Activated CD4-positive, alpha-beta T cell treated with anti-CD3 and anti-CD28 coated beads for 36 hours (primary cell): Measurements from ENCODE around the gene CLIC5. TPM values are rescaled to one million over a fixed set of nuclear protein-coding genes. Genes with fewer than 3 reads are reported as not detected.

Source experiments
- ATAC-seq: fragments of 200-7000 bp; cut with Tn5 transposase; one replicate; pipeline ENCODE4 v1.10.0; 2021; ENCODE audit warnings: mild to moderate bottlenecking, moderate library complexity
- CTCF ChIA-PET: fragments of 350-600 bp; sonication (Branson Sonifier 250); formaldehyde crosslinking; loops from one replicate; lab custom pipeline; 2021; ENCODE audit warnings: antibody characterized with exemption; lab: Charles Lee
- POLR2A ChIA-PET: fragments of 350-600 bp; sonication (Branson Sonifier 250); formaldehyde crosslinking; loops from one replicate; lab custom pipeline; 2021; ENCODE audit warnings: antibody characterized with exemption, inconsistent platforms; lab: Charles Lee
- DNase-seq: peaks from one replicate; pipeline ENCODE4 v3.0.0-alpha.2; 2020
- H3K27ac Mint-ChIP-seq: one replicate; pipeline ENCODE4 v1.8.0; 2021; ENCODE audit warnings: mixed read lengths
- H3K27me3 Mint-ChIP-seq: one replicate; pipeline ENCODE4 v1.8.0; 2021; ENCODE audit warnings: mixed read lengths
- H3K36me3 Mint-ChIP-seq: one replicate; pipeline ENCODE4 v1.8.0; 2021; ENCODE audit warnings: low read depth, mixed read lengths
- H3K4me1 Mint-ChIP-seq: one replicate; pipeline ENCODE4 v1.8.0; 2021; ENCODE audit warnings: mixed read lengths
- H3K4me3 Mint-ChIP-seq: one replicate; pipeline ENCODE4 v1.8.0; 2021; ENCODE audit warnings: mild to moderate bottlenecking, moderate library complexity, mixed read lengths
- H3K9me3 Mint-ChIP-seq: one replicate; pipeline ENCODE4 v1.8.0; 2021; ENCODE audit warnings: low read depth, mixed read lengths
- intact Hi-C, 2 experiments: fragments of 100-400 bp; cut with DNase I in 1 of 2; cut with micrococcal nuclease in 1 of 2; formaldehyde crosslinking; loops; one replicate each; pipeline versions ENCODE4 v1.14.2 to v1.15.1; 2022 to 2024; cut with DNase I, micrococcal nuclease
- total RNA-seq, 2 experiments: library from RNA; stranded (reverse); gene quantifications; one replicate each; pipeline ENCODE4 v1.2.3, GENCODE V29; 2021

The CLIC5 gene
- total RNA-seq, 2 experiments from 2014 or later: 2.2 to 3.7 TPM

GRCh38 chr6:45836984-45837383, 178.7 kb downstream of the CLIC5 start:
- peak overlapping the region; percentile 53 for H3K27ac Mint-ChIP-seq
- no peaks in the 10 kb centered on the region for H3K27me3 Mint-ChIP-seq
- H3K4me3 Mint-ChIP-seq: no peak overlapping the region
- ATAC-seq (no peak), DNase-seq (no peak)
- intact Hi-C loops: no loop called here
- H3K36me3 Mint-ChIP-seq: no peaks in the 10 kb centered on the region
- H3K9me3 Mint-ChIP-seq: no peaks in the 10 kb centered on the region
- H3K4me1 Mint-ChIP-seq: peaks cover 39% of the 10 kb centered on the region
- ChIA-PET POLR2A (no interaction called here), CTCF (interaction anchor here (0.6 kb wide), 2 partner anchors 19 to 25 kb away, joined by 3 read pairs; no protein-coding TSS in a partner anchor)

- Mint-ChIP-seq H3K4me1 (peaks cover 44% of the 10 kb centered on the region), H3K27me3 (no peaks in the 10 kb centered on the region), H3K9me3 (no peaks in the 10 kb centered on the region), H3K36me3 (no peaks in the 10 kb centered on the region), H3K4me3 (no peak overlapping the region), H3K27ac (peak overlapping the region; percentile 74)
- intact Hi-C loops: no loop called here
- DNase-seq (no peak), ATAC-seq (no peak)
- POLR2A ChIA-PET: no interaction called here
- CTCF ChIA-PET: no interaction called here
Measured at GRCh38 chr6:45836438-45836824, 179.2 kb downstream of the CLIC5 start.

GRCh38 chr6:45835721-45836437, 179.8 kb downstream of the CLIC5 start:
- H3K27me3 Mint-ChIP-seq: no peaks in the 10 kb centered on the region
- intact Hi-C loops: no loop called here
- ChIA-PET POLR2A (no interaction called here), CTCF (interaction anchor here (0.7 to 0.9 kb wide), 2 partner anchors 9 to 1119 kb away, joined by 3 to 4 read pairs; no protein-coding TSS in a partner anchor)
- no peaks in the 10 kb centered on the region for H3K9me3 Mint-ChIP-seq
- no peaks in the 10 kb centered on the region for H3K36me3 Mint-ChIP-seq
- peaks cover 50% of the 10 kb centered on the region for H3K4me1 Mint-ChIP-seq
- DNase-seq (peak; percentile 23), ATAC-seq (peak; percentile 14)
- H3K4me3 Mint-ChIP-seq: no peak overlapping the region
- peak overlapping the region; percentile 74 for H3K27ac Mint-ChIP-seq

GRCh38 chr6:45832063-45832462, 183.6 kb downstream of the CLIC5 start:
- H3K9me3 Mint-ChIP-seq: no peaks in the 10 kb centered on the region
- H3K4me1 Mint-ChIP-seq: peaks cover 55% of the 10 kb centered on the region
- H3K36me3 Mint-ChIP-seq: no peaks in the 10 kb centered on the region
- ChIA-PET CTCF (interaction anchor here (0.7 to 1.0 kb wide), 2 partner anchors 30 to 826 kb away, joined by 3 read pairs; no protein-coding TSS in a partner anchor), POLR2A (interaction anchor here (1.2 kb wide), 1 partner anchor 118 kb away, joined by 3 read pairs; no protein-coding TSS in a partner anchor)
- ATAC-seq (no peak), DNase-seq (no peak)
- H3K4me3 Mint-ChIP-seq: peak overlapping the region; percentile 63
- H3K27ac Mint-ChIP-seq: peak overlapping the region; percentile 93
- intact Hi-C loops: loop anchor here (5.0 kb wide), 2 partner anchors 400 to 410 kb away; no protein-coding TSS in a partner anchor
- H3K27me3 Mint-ChIP-seq: no peaks in the 10 kb centered on the region

Other genes starting within 250 kb of the CLIC5 start
- gene ENPP4, start 114.1 kb upstream of the CLIC5 start, total RNA-seq: 1 to 10 TPM; 6.0 to 6.6 TPM
- under 1 TPM; 0.16 to 0.23 TPM for gene ENPP5, start 155.1 kb upstream of the CLIC5 start, total RNA-seq